ENCODE measurements around the gene SMG6.
"Not testable (repeated sequence)": the region's sequence is repeated elsewhere in the genome, so short reads cannot be mapped to it uniquely, and the experiment has no call there.

Gene SMG6

GRCh38 chr17:2144701-2145100 lies 158.9 kb downstream of the SMG6 start:
- no peak for TF ChIP-seq CTCF (conservative IDR thresholded peaks at IDR 0.05; ENCODE audit: low read depth, low read length)
- H3K4me3 ChIP-seq (ENCODE audit: low read length): no peak overlapping the region

GRCh38 chr17:2143332-2143731 lies 160.3 kb downstream of the SMG6 start:
- no peak overlapping the region for H3K4me3 ChIP-seq (ENCODE audit: low read length)
- no peak for DNase-seq (ENCODE audit: low read depth)
- TF ChIP-seq CTCF (conservative IDR thresholded peaks at IDR 0.05; ENCODE audit: low read depth, low read length): no peak

More at GRCh38 chr17:2144701-2145100, 158.9 kb downstream of the SMG6 start:
- DNase-seq (ENCODE audit: low read depth): no peak

GRCh38 chr17:2142682-2143081 lies 160.9 kb downstream of the SMG6 start:
- DNase-seq (ENCODE audit: low read depth); H3K4me3 ChIP-seq (ENCODE audit: low read length): not testable (repeated sequence)

- no peak for TF ChIP-seq CTCF (conservative IDR thresholded peaks at IDR 0.05; ENCODE audit: low read depth, low read length)
- no peak overlapping the region for H3K4me3 ChIP-seq (ENCODE audit: low read length)
- no peak for DNase-seq (ENCODE audit: low read depth)
Measured at GRCh38 chr17:2140683-2141082, 162.9 kb downstream of the SMG6 start.

GRCh38 chr17:2138761-2139160 lies 164.8 kb downstream of the SMG6 start:
- no peak overlapping the region for H3K4me3 ChIP-seq (ENCODE audit: low read length)
- TF ChIP-seq CTCF (conservative IDR thresholded peaks at IDR 0.05; ENCODE audit: low read depth, low read length): no peak
- peak; percentile 22 for DNase-seq (ENCODE audit: low read depth)

GRCh38 chr17:2138318-2138717 lies 165.3 kb downstream of the SMG6 start:
- no peak for TF ChIP-seq CTCF (conservative IDR thresholded peaks at IDR 0.05; ENCODE audit: low read depth, low read length)
- no peak overlapping the region for H3K4me3 ChIP-seq (ENCODE audit: low read length)
- no peak for DNase-seq (ENCODE audit: low read depth)

GRCh38 chr17:2137342-2138098 lies 166.1 kb downstream of the SMG6 start:
- DNase-seq (ENCODE audit: low read depth): no peak
- no peak overlapping the region for H3K4me3 ChIP-seq (ENCODE audit: low read length)
- TF ChIP-seq CTCF (conservative IDR thresholded peaks at IDR 0.05; ENCODE audit: low read depth, low read length): no peak

Data from retinal pigment epithelial cell (primary cell).